Gastroesophageal sphincter (tissue), 4 donors: Measurements from ENCODE around the gene ANKH. TPM values are rescaled to one million over a fixed set of nuclear protein-coding genes. Genes with fewer than 3 reads are reported as not detected.
"Not testable (repeated sequence)": the region's sequence is repeated elsewhere in the genome, so short reads cannot be mapped to it uniquely, and the experiment has no call there.

Experiments
- ATAC-seq: fragments of 150-250 bp; one replicate; pipeline ENCODE4 v1.9.1; 2016; ENCODE audit warnings: mild to moderate bottlenecking, moderate library complexity
- H3K27ac ChIP-seq, 4 donors: fragments of 200-600 bp; sonication (generic) in 3 of 4; 1 replicate in 3 of 4; 2 replicates in 1 of 4; pipeline ENCODE4 v1.5.1; 2016 to 2019
- H3K27me3 ChIP-seq: fragments of 200-600 bp; sonication (generic); one replicate; pipeline ENCODE4 v1.5.1; 2019
- H3K36me3 ChIP-seq, 2 donors: fragments of 200-600 bp; sonication (generic); one replicate each; pipeline ENCODE4 v1.5.1; 2019; ENCODE audit warnings: control low read depth in 1 of 2
- H3K4me1 ChIP-seq, 3 donors: fragments of 200-600 bp; sonication (generic); 1 replicate in 2 of 3; 2 replicates in 1 of 3; pipeline ENCODE4 v1.5.1; 2016 to 2019; ENCODE audit warnings: control low read depth in 2 of 3
- H3K4me3 ChIP-seq, 2 donors: fragments of 200-600 bp; sonication (generic); one replicate each; pipeline ENCODE4 v1.5.1; 2019; ENCODE audit warnings: mild to moderate bottlenecking in 1 of 2, moderate library complexity in 1 of 2
- H3K9me3 ChIP-seq, 3 donors: fragments of 200-600 bp; sonication (generic); one replicate each; pipeline ENCODE4 v1.5.1; 2017 to 2019; ENCODE audit warnings: control low read depth in 2 of 3
- EP300 ChIP-seq: sonication (generic); formaldehyde crosslinking; IDR thresholded peaks from one replicate; pipeline ENCODE4 v1.6.1; 2017; ENCODE audit warnings: antibody characterized with exemption, mild to moderate bottlenecking
- POLR2A ChIP-seq, 2 donors: fragments of 450-650 bp; IDR thresholded peaks; one replicate each; pipeline ENCODE4 v1.6.1; 2017; ENCODE audit warnings: antibody characterized with exemption in 2 of 2, mild to moderate bottlenecking in 2 of 2, moderate library complexity in 1 of 2
- POLR2AphosphoS5 ChIP-seq: sonication (generic); formaldehyde crosslinking; IDR thresholded peaks from one replicate; pipeline ENCODE4 v1.6.1; 2017; ENCODE audit warnings: antibody characterized with exemption
- WGBS, 2 donors: methylation state at CpG; one replicate each; pipeline ENCODE4 v1.1.5; 2018; ENCODE audit warnings: low coverage in 1 of 2; 5-methylcytosine and 5-hydroxymethylcytosine counted together
- total RNA-seq, 4 donors: library from RNA; depleted of rRNA; stranded (reverse); fragments of >200 nt; gene quantifications; one replicate each; pipeline ENCODE4 v1.1.0, GENCODE V29; 2016
- TF ChIP-seq, protein P1 (sequence below), 4 experiments: fragments of 200-600 bp in 2 of 4; fragments of 450-650 bp in 2 of 4; sonication (generic) in 1 of 4; IDR thresholded peaks; one replicate each; pipeline ENCODE4 v1.5.1; 2017 to 2019; ENCODE audit warnings: antibody characterized with exemption in 4 of 4, mild to moderate bottlenecking in 2 of 4, moderate library complexity in 2 of 4

ANKH gene
- total RNA-seq, 4 donors from 2014 or later: 30.0 to 45.2 (median 36.0) TPM

DNA sequence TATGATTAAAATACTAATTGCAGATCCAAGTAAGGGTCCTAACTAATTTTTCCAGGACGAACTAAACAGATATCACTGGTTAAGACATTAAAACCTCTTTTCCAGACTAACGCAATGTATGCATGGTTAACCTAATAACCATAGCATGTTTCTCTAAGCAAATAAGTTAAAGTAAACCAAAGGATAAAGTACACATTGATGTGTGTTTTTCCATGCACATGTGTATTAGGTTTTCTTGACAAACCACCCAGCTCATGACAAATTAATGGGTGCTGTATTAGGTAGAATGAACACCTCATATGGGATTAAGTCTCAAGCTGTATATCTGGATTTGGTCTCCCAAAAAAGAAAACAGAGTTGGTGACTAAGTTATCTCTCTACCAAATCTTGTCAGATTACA lies 45.6 kb downstream of the ANKH start:
- ATAC-seq: no peak
- peaks cover 0 to 29% (median 4%) of the 10 kb centered on the region in 3 donors for H3K4me1 ChIP-seq
- no peaks in the 10 kb centered on the region for H3K9me3 ChIP-seq
- 76 to 95% methylated on average over 2 of the region's 2 CpGs for WGBS, 2 donors
- H3K4me3 ChIP-seq: no peak overlapping the region
- H3K27ac ChIP-seq: no peak overlapping the region
- H3K36me3 ChIP-seq: no peaks in the 10 kb centered on the region
- H3K27me3 ChIP-seq: no peaks in the 10 kb centered on the region
- TF ChIP-seq, protein P1, sequence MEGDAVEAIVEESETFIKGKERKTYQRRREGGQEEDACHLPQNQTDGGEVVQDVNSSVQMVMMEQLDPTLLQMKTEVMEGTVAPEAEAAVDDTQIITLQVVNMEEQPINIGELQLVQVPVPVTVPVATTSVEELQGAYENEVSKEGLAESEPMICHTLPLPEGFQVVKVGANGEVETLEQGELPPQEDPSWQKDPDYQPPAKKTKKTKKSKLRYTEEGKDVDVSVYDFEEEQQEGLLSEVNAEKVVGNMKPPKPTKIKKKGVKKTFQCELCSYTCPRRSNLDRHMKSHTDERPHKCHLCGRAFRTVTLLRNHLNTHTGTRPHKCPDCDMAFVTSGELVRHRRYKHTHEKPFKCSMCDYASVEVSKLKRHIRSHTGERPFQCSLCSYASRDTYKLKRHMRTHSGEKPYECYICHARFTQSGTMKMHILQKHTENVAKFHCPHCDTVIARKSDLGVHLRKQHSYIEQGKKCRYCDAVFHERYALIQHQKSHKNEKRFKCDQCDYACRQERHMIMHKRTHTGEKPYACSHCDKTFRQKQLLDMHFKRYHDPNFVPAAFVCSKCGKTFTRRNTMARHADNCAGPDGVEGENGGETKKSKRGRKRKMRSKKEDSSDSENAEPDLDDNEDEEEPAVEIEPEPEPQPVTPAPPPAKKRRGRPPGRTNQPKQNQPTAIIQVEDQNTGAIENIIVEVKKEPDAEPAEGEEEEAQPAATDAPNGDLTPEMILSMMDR (IDR thresholded peaks at IDR 0.05): no peak
- TF ChIP-seq POLR2AphosphoS5 (no peak), POLR2A (IDR thresholded peaks at IDR 0.05) (no peak), EP300 (no peak)

DNA sequence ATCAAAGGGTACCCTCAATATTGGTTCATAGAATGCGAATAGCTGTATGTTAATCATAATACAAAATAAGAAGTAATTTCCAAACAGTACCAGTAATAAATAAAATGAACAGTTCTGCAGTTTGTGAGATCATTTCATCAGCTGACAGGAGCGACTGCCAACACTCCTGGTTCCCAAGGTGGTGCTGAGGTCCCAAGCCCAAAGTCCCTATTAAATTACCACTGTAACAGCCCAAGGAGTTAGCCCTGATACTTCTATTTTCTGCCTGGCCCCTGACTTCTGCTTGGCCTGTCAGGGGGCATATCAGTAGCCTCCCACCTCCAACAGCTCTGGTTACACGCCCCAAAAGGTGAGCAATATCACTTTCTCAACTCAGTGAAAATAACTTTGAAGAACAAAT lies 47.1 kb downstream of the ANKH start:
- H3K4me3 ChIP-seq: no peak overlapping the region
- no peak for TF ChIP-seq POLR2AphosphoS5
- TF ChIP-seq POLR2A (IDR thresholded peaks at IDR 0.05): no peak
- TF ChIP-seq, protein P1 (IDR thresholded peaks at IDR 0.05): no peak
- ATAC-seq: no peak
- 92 to 97% methylated on average over 3 of the region's 3 CpGs for WGBS, 2 donors
- H3K9me3 ChIP-seq: no peaks in the 10 kb centered on the region
- no peaks in the 10 kb centered on the region for H3K27me3 ChIP-seq
- no peaks in the 10 kb centered on the region for H3K36me3 ChIP-seq
- no peak overlapping the region for H3K27ac ChIP-seq
- peaks cover 0 to 24% (median 4%) of the 10 kb centered on the region in 3 donors for H3K4me1 ChIP-seq

DNA sequence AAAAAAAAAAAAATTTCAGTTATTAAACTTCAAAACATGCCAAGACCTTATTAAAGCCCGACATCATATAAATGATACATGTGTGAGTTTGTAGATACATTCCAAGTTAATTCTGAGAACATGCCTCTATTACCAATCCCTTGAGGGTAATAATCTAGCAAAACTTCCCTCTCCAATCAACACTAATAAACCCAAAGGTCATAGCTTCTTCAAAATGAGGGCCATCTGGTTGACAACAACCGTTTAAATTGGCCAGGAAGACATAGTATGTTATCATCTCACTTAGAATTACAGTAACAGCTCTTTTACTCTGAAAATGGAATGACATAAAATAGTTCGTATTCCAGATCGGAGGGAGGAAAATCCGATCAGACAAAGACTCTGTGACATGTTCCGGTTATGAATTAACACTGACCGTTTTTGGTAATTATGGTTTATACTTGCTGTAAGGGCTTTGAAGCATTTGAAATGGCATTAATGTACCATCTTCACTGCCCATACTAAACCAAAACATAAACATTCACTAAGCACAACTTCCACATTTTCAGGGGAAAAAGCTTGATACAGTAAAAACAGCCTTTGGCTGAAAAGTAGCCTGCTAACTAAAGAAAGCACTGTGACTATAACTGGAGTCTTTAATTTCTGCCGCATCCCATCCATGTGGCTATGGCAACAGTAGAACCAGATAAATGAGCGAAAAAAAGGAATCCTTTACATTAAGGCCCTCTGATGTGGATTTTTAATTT lies 50.3 kb downstream of the ANKH start:
- 60 to 77% methylated on average over 9 of the region's 9 CpGs for WGBS, 2 donors
- no peak for TF ChIP-seq POLR2A (IDR thresholded peaks at IDR 0.05)
- TF ChIP-seq, protein P1 (IDR thresholded peaks at IDR 0.05): no peak
- H3K27me3 ChIP-seq: no peaks in the 10 kb centered on the region
- H3K27ac ChIP-seq: no peak overlapping the region
- H3K4me3 ChIP-seq: no peak overlapping the region
- no peak for ATAC-seq
- H3K9me3 ChIP-seq: no peaks in the 10 kb centered on the region
- peaks cover 0 to 28% (median 4%) of the 10 kb centered on the region in 3 donors for H3K4me1 ChIP-seq
- H3K36me3 ChIP-seq: no peaks in the 10 kb centered on the region

DNA sequence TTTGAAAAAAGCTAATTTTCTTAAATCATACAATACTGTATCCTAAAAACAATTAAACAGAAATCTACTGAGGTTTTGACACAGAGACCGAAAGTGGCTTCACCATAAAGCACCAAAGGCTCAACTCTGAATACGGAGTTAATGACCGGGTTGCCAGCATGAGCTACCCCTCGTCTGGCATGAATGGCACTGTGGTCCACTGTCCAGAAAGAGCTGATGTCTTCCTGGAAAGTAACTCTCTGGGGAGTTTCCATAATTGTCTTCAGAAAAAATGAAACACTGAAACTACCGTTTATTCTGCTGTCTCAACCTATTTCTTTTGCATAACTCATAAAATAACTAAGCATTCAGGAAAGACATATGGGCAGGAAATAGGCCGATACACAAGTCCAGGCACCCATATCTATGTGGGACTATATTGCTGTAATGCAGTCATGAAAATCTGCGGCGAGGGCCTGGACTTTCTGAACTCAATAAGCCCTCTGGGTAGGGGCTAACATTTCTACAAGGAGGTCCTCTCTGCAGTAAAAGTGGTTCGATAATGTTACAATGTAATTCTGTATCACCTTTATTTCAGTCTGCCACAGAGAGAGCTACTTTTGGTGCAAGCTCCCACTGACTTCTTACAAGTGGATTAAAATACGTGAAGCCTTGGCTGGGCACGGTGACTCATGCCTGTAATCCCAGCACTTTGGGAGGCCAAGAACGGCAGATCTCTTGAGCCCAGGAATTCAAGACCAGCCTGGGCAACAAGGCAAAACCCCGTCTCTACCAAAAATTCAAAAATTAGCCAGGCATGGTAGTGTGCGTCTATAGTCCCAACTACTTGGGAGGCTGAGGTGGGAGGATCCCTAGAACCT lies 52.4 kb downstream of the ANKH start:
- no peaks in the 10 kb centered on the region for H3K9me3 ChIP-seq
- no peak overlapping the region for H3K4me3 ChIP-seq
- H3K27me3 ChIP-seq: no peaks in the 10 kb centered on the region
- ATAC-seq: no peak
- peaks cover 0 to 23% (median 4%) of the 10 kb centered on the region in 3 donors for H3K4me1 ChIP-seq
- H3K36me3 ChIP-seq: no peaks in the 10 kb centered on the region
- no peak overlapping the region for H3K27ac ChIP-seq
- TF ChIP-seq POLR2A (IDR thresholded peaks at IDR 0.05): no peak
- TF ChIP-seq POLR2AphosphoS5: no peak
- TF ChIP-seq, protein P1 (IDR thresholded peaks at IDR 0.05): no peak
- TF ChIP-seq EP300: no peak
- WGBS, 2 donors: 69 to 78% methylated on average over 10 to 14 of the region's 14 CpGs

DNA sequence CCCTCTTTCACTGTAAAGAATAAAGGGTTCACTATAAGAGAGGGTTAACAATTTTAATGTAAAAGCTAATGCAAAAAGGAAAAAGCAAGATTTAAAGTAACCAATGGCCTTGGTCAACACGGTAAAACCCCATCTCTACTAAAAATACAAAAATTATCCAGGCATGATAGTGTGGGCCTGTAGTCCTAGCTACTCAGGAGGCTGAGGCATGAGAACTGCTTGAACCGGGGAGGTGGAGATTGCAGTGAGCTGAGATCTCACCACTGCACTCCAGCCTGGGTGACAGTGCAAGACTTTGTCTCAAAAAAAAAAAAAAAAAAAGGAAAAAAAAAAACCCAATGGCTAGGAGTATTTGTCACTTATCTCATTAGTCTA lies 53.8 kb downstream of the ANKH start:
- not testable (repeated sequence) for H3K9me3 ChIP-seq, H3K27me3 ChIP-seq, H3K4me3 ChIP-seq, H3K36me3 ChIP-seq, ATAC-seq, H3K27ac ChIP-seq
- peaks cover 0 to 22% (median 4%) of the 10 kb centered on the region in 3 donors for H3K4me1 ChIP-seq
- WGBS, 2 donors: 67% methylated on average over 2 of the region's 2 CpGs; no CpG with 5 or more reads in 1 of the 2 donors
